SK-N-SH (cell line): ENCODE measurements around the gene ME1.

Source experiments
- CTCF ChIP-seq: fragments of 200-600 bp; sonication (generic); IDR thresholded peaks from 2 replicates; pipeline ENCODE4 v1.6.1; 2017; ENCODE audit warnings: antibody characterized with exemption, mild to moderate bottlenecking, moderate library complexity
- GABPA ChIP-seq: IDR thresholded peaks from 2 replicates; pipeline ENCODE4 v1.4.0; 2012; ENCODE audit warnings: low read depth, mild to moderate bottlenecking
- MAX ChIP-seq: IDR thresholded peaks from 2 replicates; pipeline ENCODE4 v1.4.0; 2012; ENCODE audit warnings: low read depth
- MXI1 ChIP-seq: IDR thresholded peaks from 2 replicates; pipeline ENCODE4 v1.6.1; 2012; ENCODE audit warnings: mild to moderate bottlenecking, low read depth, low read length, improper control_type of control experiment
- RCOR1 ChIP-seq: fragments of 150-350 bp; IDR thresholded peaks from 2 replicates; pipeline ENCODE4 v1.6.1; 2017; ENCODE audit warnings: antibody characterized with exemption, low read length
- TCF12 ChIP-seq: IDR thresholded peaks from 2 replicates; pipeline ENCODE4 v1.4.0; 2012
- YY1 ChIP-seq: IDR thresholded peaks from 2 replicates; pipeline ENCODE4 v1.4.0; 2012; ENCODE audit warnings: low read depth, mild to moderate bottlenecking

- TF ChIP-seq YY1 (no peak), CTCF (no peak), MAX (no peak), TCF12 (no peak), GABPA (no peak), RCOR1 (no peak), MXI1 (no peak)
Measured at GRCh38 chr6:83359638-83360037, 71.2 kb downstream of the ME1 start.
